Glomerular endothelial cell (primary cell): ENCODE results near the gene EMILIN2. TPM values are rescaled to one million over a fixed set of nuclear protein-coding genes. Genes with fewer than 3 reads are reported as not detected.

Experiments used
- DNase-seq: peaks from one replicate; pipeline ENCODE4 v3.0.0-alpha.2; 2011; ENCODE audit warnings: low read depth, low spot score; ENCODE audit errors: extremely low read depth
- total RNA-seq: library from RNA; depleted of rRNA; stranded (reverse); fragments of >200 nt; gene quantifications from 2 replicates; pipeline ENCODE4 v1.2.3, GENCODE V29; 2015

EMILIN2 gene
- total RNA-seq, 1 donor from 2014 or later: 9.9 TPM

DNA sequence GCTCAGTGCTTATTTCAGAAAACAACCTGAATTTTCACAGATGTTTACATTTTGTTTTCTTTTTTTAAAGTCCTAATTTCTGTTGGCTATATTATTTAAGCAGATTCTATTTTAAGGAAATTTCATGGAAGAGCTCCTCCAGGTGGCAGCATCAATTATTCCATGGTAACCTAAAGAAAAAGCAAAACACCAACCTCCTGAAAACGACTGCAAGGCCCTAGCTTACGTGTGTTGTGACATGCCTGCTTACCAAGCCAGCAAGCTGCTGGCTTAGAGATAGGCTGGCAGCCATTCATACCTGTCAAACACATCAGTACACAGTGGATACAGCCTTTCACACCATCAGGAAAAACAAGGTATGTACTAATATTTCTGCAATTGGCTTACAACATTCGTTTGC lies 101.2 kb downstream of the EMILIN2 start:
- peak; percentile 41 for DNase-seq

DNA sequence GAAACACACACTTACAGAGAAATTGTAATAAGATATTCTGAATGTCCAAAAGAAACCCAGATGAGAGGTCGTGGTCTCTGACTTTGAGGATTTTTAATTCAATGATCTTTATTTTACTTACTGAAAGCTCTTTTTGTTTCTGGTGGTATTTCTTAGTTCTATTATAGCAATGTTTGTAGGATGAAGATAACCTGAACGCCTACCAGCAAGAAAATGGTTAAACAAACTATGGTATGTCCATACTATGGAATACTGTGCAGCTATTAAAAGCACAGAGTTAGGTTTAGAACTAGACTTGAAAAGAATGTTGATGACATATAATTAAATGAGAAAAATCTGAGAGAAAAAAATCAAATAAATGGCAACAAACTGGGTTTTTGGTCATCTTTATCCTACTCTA lies 105.8 kb downstream of the EMILIN2 start:
- no peak for DNase-seq

DNA sequence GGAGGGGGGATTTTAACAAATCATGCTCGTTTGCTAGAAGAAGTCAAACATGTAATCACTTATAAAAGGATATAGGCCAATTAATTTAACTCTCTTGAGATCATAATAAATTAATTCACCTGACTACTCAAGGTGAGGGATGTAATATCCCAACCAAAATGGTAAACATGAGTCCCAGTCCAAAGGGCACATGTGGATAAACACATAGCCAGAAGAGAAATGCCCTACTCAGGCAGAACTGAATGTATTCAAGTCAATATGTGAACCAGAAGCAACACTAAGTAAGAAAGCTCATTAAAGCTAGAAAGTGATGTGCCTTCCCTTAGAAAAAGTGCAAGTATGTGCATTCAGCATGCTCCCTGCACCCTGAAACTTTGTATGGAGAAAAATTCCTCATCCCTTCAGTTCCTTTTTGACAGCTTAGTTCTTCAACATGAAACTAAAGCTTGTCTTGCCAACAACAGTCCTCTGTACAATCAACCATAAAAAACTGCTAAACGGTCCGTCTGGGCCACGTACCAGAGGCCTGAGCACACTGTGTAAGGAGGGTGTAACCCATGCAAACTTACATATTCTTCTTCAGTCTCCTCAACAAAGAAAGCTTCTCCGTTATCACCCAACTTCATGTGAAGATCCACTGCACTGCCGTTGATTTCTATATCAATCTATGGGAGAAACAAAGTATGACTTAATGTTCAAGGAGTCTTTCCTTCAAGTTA lies 107.3 kb downstream of the EMILIN2 start:
- no peak for DNase-seq

DNA sequence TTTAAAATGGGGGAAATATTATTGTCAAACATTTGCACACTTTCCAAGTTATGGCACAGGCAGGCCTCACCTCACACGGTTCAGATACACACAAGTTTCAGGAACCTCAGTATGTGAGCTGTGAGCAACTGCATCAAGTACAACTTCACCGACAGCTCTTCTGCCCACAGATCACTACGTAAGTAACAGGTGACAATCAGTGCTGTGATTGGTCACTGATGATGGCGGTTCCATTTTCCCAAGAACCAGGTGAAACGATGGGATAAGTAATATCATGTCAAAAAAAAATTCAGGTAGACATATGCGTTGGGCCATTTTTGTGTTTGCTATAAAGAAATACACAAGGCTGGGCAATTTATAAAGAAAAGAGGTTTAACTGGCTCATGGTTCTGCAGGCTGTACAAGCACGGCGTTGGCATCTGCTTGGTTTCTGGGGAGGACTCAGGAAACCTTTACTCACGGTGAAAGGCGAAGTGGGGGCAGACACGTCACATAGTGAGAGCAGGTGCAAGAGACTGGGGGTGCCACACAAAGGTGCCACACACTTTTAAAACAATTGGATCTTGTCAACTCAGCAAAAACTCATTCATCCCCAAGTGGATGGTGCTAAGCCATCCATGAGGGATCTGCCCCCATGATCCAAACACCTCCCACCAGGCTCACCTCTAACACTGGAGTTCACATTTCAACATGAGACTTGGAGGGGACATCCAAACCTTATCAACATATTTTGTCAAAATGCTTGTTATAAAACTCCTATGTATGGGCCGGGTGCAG lies 108.3 kb downstream of the EMILIN2 start:
- no peak for DNase-seq

DNA sequence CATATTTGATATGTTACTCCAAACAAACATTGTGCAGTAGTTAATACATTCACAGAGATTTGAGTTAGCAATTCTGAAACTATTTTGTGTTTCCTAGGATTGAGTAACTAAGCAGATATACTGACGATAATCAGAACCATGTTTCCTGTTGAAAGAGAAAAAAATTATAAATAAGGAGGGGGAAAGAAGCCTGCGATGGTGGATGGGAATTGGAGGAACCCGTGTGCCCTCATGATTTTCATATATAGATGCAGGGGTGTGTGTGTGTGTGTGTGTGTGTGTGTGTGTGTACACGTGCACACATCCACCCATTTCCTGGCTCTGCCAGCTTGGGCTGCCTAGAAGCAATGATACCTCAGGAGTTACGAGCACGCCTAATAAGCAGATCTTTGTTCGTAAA lies 109.2 kb downstream of the EMILIN2 start:
- no peak for DNase-seq

DNA sequence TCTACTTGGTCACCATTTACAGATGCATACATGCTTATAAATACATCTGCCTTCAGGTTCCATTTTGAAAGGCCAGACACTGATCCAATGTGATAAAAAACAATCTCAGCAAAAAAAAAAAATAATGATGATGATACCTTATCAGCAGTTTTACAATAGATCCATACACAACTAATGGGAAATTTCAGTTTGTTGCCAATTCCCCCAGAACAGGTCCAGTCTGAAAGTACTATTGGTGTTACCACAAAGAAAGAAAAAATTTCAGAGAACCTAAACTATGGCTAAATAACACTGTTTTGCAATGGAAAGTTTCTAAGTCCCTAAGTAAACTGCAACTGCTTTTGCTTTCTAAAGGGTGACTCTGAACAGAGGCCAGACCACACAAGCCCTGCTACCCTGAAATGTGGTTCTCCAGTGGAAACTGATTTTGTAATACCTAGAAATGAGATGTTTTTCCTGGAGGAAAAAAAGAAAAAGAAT lies 112.1 kb downstream of the EMILIN2 start:
- DNase-seq: no peak

DNA sequence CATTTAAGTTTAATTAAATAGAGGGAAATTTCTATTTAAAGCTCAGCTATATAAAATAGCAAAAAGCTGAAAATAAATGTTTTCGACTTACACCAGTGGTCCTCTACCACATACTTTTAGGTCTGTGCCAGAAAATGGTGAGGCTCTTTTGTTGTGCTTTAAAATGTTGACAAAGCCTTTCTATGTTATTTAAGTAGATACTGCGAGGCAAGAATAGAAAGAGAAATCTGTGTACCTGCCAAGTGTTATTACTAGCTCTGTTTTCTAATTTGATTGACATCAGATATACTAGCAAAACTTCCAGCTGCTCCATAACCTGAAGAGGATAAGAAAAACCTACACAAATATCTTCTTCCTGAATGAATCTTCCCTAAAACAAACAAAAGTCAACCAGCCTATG lies 112.5 kb downstream of the EMILIN2 start:
- DNase-seq: no peak

DNA sequence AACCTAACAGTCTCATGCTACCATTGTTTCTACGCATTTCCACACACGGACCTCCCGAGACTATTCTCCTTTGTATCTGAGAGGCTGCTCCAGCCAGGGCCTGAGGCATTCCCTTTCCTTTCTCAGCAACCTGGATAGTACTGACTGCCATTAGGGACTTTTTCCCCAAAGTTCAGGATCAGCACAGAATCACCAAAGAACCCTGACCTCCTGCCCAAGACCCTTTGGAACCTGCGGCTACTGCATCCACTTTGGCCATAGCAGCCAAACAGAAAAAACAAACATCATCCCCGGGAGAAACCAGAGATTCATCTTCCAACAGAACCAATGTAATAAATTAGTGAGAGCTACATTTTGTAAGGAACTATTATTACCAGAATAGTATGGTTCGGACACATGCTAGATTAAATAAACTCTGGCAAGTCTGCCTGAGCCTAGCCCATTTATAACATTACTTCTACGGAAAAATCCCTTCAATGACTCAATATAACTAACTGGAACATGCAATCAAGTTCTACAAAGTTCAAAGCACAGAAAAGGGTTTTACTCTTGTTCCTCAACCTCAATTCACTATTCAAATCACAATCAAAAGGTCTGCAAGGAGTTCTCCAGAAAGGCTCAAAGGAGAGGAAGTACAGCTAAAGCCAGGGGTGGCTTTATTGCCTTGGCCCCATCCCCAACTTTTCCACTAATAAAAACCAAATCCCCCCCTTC lies 114.3 kb downstream of the EMILIN2 start:
- no peak for DNase-seq

DNA sequence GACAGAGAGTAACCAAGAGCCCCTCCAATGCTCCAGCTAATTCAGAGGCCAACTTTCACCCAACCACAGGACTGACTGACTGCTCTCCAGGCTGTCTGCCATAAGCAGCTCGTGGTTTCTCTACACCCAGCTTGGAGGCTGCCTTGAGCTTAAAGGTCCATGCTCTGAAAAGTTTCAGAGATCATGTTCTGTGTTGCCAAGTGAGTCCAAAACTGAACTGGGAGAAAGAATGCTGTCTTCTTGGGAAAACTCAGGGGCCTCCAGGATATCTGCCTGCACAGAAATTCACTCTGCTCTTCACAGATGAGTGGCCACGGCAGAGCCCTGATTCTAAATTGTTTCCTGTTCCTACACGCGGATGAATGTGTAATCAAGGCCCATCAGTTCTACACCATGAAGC lies 115.0 kb downstream of the EMILIN2 start:
- no peak for DNase-seq

DNA sequence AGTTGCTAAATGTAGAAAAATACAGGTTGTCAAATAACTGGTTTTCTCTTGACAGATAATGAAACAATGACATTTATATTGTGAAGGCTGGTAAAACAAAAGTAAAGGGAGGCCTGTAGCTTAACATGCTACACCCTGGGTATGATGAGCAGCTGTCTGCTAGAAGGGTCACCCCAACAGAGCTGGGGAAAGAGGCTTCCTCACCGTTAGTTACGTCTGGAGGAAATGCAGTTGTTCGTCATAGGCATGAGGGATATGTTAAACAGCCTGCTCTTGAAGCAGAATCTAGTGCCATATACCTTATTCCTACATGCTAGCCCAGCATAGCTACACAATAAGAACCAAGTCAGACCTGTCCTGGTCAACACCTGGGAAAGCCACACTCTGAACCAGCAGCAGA lies 116.2 kb downstream of the EMILIN2 start:
- DNase-seq: no peak

DNA sequence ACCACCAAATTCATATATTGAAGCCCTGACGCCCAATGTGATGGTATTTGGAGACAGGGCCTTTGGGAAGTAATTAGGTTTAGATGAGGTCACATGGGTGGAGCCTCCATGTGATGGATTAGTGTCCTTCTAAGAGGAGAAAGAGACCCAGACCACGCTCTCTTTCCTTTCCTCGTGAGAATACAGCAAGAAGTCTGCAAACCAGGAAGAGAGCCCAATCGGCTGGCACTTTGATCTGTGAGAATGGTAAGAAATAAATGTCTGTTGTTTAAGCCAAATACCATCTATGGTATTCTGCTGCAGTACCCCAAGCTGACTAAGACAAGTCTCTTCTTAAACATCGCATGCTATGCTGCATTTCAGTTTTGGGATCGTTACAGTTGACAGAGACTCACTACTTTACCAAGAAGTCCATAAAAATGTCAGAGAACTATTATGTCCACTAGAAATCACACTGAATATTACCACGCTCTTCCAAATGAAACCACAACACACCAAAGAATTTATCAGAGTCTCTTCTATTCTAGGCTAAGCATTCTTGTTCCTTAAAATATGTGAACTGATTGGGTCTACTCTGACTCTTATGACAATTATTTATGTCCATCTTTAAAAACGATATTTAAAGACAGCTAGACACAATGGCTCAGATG lies 117.7 kb downstream of the EMILIN2 start:
- DNase-seq: no peak

Other genes starting within 250 kb of the EMILIN2 start
- 24.8 and 34.5 TPM in 2 replicates for gene SMCHD1, start 191.3 kb upstream of the EMILIN2 start, total RNA-seq
- 19.3 and 25.5 TPM in 2 replicates for gene LPIN2, start 166.1 kb downstream of the EMILIN2 start, total RNA-seq